Hepatocyte (in vitro differentiated cells): ENCODE data around the gene DESI1. TPM values are rescaled to one million over a fixed set of nuclear protein-coding genes. Genes with fewer than 3 reads are reported as not detected.
"Not testable (repeated sequence)": the region's sequence is repeated elsewhere in the genome, so short reads cannot be mapped to it uniquely, and the experiment has no call there.

Experiments used
- DNase-seq: peaks from one replicate; pipeline ENCODE4 v3.0.0-alpha.2; 2016; ENCODE audit warnings: low spot score
- H2AFZ ChIP-seq: fragments of 200-600 bp; sonication (generic); 2 replicates; pipeline ENCODE4 v1.6.0; 2016; ENCODE audit warnings: antibody characterized with exemption, mild to moderate bottlenecking
- H3K27ac ChIP-seq: fragments of 200-600 bp; sonication (generic); 2 replicates; pipeline ENCODE4 v1.5.1; 2016; ENCODE audit warnings: mild to moderate bottlenecking
- H3K27me3 ChIP-seq: fragments of 200-600 bp; sonication (generic); 2 replicates; pipeline ENCODE4 v1.6.1; 2016
- H3K36me3 ChIP-seq: fragments of 200-600 bp; sonication (generic); replicated peaks from 2 replicates; pipeline ENCODE4 v1.5.1; 2016; ENCODE audit warnings: low read depth; ENCODE audit not compliant: insufficient read depth
- H3K4me1 ChIP-seq: fragments of 200-600 bp; sonication (generic); 2 replicates; pipeline ENCODE4 v1.5.1; 2016; ENCODE audit warnings: mild to moderate bottlenecking, moderate library complexity; ENCODE audit not compliant: insufficient read depth
- H3K4me2 ChIP-seq: fragments of 200-600 bp; sonication (generic); 2 replicates; pipeline ENCODE4 v1.6.0; 2016
- H3K4me3 ChIP-seq: fragments of 200-600 bp; sonication (generic); 2 replicates; pipeline ENCODE4 v1.5.1; 2016; ENCODE audit warnings: mild to moderate bottlenecking
- H3K79me2 ChIP-seq: fragments of 200-600 bp; sonication (generic); 2 replicates; pipeline ENCODE4 v1.6.0; 2017; ENCODE audit warnings: mild to moderate bottlenecking
- H3K9me2 ChIP-seq: fragments of 200-600 bp; sonication (generic); replicated peaks from 2 replicates; pipeline ENCODE4 v1.6.0; 2017; ENCODE audit warnings: mild to moderate bottlenecking; ENCODE audit not compliant: insufficient read depth
- H3K9me3 ChIP-seq: fragments of 200-600 bp; sonication (generic); 2 replicates; pipeline ENCODE4 v1.5.1; 2016; ENCODE audit warnings: low read depth, mild to moderate bottlenecking
- H4K20me1 ChIP-seq: fragments of 200-600 bp; sonication (generic); 2 replicates; pipeline ENCODE4 v1.6.0; 2016; ENCODE audit warnings: mild to moderate bottlenecking; ENCODE audit not compliant: insufficient read depth, poor library complexity, severe bottlenecking
- CTCF ChIP-seq: fragments of 200-600 bp; sonication (generic); IDR thresholded peaks from 2 replicates; pipeline ENCODE4 v1.5.1; 2016; ENCODE audit warnings: antibody characterized with exemption, mild to moderate bottlenecking; ENCODE audit not compliant: poor library complexity
- EZH2 ChIP-seq: fragments of 200-600 bp; sonication (generic); IDR thresholded peaks from 2 replicates; pipeline ENCODE4 v1.6.1; 2016; ENCODE audit warnings: antibody characterized with exemption, mild to moderate bottlenecking, borderline replicate concordance
- EZH2phosphoT487 ChIP-seq: fragments of 200-600 bp; sonication (generic); IDR thresholded peaks from one replicate; pipeline ENCODE4 v1.6.1; 2018; ENCODE audit warnings: antibody characterized with exemption, mild to moderate bottlenecking, low read depth, moderate library complexity; ENCODE audit not compliant: unreplicated experiment, severe bottlenecking
- WGBS: methylation state at CpG from one replicate; pipeline ENCODE4 v1.1.6; 2016; ENCODE audit warnings: low lambda C conversion rate; ENCODE audit errors: missing lambda C conversion rate; 5-methylcytosine and 5-hydroxymethylcytosine counted together
- polyA plus RNA-seq: library from polyadenylated mRNA; unstranded; fragments of >200 nt; fragmentation: Nextera tagmentation; extraction: Ambion mirVana; gene quantifications from 2 replicates; pipeline ENCODE4 v1.2.1, GENCODE V29; 2016
- total RNA-seq: library from RNA; depleted of rRNA; stranded (reverse); fragments of >200 nt; gene quantifications from 2 replicates; pipeline ENCODE4 v1.2.3, GENCODE V29; 2014

Gene DESI1
- total and polyA plus RNA-seq, 2 experiments from 2014 or later = 29.0 to 32.5 TPM

GRCh38 chr22:41664490-41664889 lies 43.6 kb upstream of the DESI1 start:
- Histone ChIP-seq H3K36me3 (no peaks in the 10 kb centered on the region), H3K9me2 (no peaks in the 10 kb centered on the region), H2AFZ (no peak overlapping the region), H3K4me3 (no peak overlapping the region), H3K4me1 (no peaks in the 10 kb centered on the region), H4K20me1 (no peaks in the 10 kb centered on the region), H3K79me2 (peaks cover 6% of the 10 kb centered on the region), H3K27ac (no peak overlapping the region), H3K4me2 (no peak overlapping the region), H3K9me3 (no peaks in the 10 kb centered on the region), H3K27me3 (no peaks in the 10 kb centered on the region)
- DNase-seq = no peak
- no peak for TF ChIP-seq CTCF
- no peak for TF ChIP-seq EZH2phosphoT487

GRCh38 chr22:41663594-41663993 lies 42.8 kb upstream of the DESI1 start:
- not testable (repeated sequence) for H3K4me3 ChIP-seq, DNase-seq, H3K9me3 ChIP-seq, H3K4me1 ChIP-seq, H3K27me3 ChIP-seq, H3K27ac ChIP-seq, H2AFZ ChIP-seq, H3K36me3 ChIP-seq, H4K20me1 ChIP-seq, H3K4me2 ChIP-seq, H3K9me2 ChIP-seq, H3K79me2 ChIP-seq
- 87% methylated on average over 9 of the region's 9 CpGs for WGBS

DNA sequence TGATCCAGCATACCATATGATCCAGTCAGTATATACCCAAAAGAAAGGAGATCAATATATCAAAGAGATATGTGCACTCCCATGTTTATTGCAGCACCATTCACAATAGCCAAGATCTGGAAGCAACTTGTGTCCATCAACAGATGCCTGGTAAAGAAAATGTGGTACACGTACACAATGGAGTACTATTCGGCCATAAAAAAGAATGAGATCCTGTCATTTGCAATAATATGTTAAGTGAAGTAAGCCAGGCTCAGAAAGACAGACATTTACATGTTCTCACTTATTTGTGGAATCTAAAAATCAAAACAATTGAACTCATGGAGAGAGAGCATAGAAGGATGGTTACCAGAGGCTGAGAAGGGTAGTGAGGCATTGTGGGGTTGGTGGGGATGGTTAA lies 40.9 kb upstream of the DESI1 start:
- H3K4me3 ChIP-seq = no peak overlapping the region
- no peak overlapping the region for H3K4me2 ChIP-seq
- no peaks in the 10 kb centered on the region for H3K9me3 ChIP-seq
- 92% methylated on average over 2 of the region's 2 CpGs for WGBS
- H3K36me3 ChIP-seq = no peaks in the 10 kb centered on the region
- no peaks in the 10 kb centered on the region for H3K4me1 ChIP-seq
- no peak overlapping the region for H2AFZ ChIP-seq
- H3K79me2 ChIP-seq = peaks cover 3% of the 10 kb centered on the region
- H3K9me2 ChIP-seq = no peaks in the 10 kb centered on the region
- H3K27ac ChIP-seq = no peak overlapping the region
- no peak for TF ChIP-seq CTCF
- no peak for TF ChIP-seq EZH2phosphoT487
- no peak for TF ChIP-seq EZH2
- no peaks in the 10 kb centered on the region for H4K20me1 ChIP-seq
- no peaks in the 10 kb centered on the region for H3K27me3 ChIP-seq
- DNase-seq = no peak

DNA sequence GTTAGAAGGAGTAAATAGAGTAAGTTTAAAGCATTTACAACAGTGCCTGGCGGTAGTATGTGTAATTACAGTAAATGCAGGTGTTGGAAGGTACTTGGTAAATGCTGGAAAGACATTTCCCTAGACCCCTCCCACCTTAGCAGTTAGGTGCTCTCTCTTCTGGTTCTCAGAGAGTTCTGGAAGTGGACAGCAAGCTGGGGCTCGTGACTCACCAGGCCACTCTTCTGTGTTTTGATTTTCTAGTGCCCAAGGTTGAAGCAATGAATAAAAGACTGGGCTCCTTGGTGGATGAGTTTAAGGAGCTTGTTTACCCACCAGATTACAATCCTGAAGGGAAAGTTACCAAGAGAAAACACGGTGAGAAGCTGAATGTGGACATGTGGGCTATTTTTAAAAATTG lies 40.2 kb upstream of the DESI1 start:
- WGBS = 97% methylated on average over 3 of the region's 3 CpGs
- Histone ChIP-seq H3K9me2 (no peaks in the 10 kb centered on the region), H2AFZ (no peak overlapping the region), H3K79me2 (peaks cover 3% of the 10 kb centered on the region), H3K27me3 (no peaks in the 10 kb centered on the region), H3K4me1 (no peaks in the 10 kb centered on the region), H3K36me3 (no peaks in the 10 kb centered on the region), H3K4me3 (no peak overlapping the region), H3K9me3 (no peaks in the 10 kb centered on the region), H3K4me2 (no peak overlapping the region), H3K27ac (no peak overlapping the region), H4K20me1 (no peaks in the 10 kb centered on the region)
- no peak for DNase-seq
- TF ChIP-seq CTCF (no peak), EZH2 (no peak), EZH2phosphoT487 (no peak)
